Hepatocyte (in vitro differentiated cells): ENCODE measurements around the gene DAB2IP. TPM values are rescaled to one million over a fixed set of nuclear protein-coding genes. Genes with fewer than 3 reads are reported as not detected.

Experiments
- DNase-seq: peaks from one replicate; pipeline ENCODE4 v3.0.0-alpha.2; 2016; ENCODE audit warnings: low spot score
- H2AFZ ChIP-seq: fragments of 200-600 bp; sonication (generic); 2 replicates; pipeline ENCODE4 v1.6.0; 2016; ENCODE audit warnings: antibody characterized with exemption, mild to moderate bottlenecking
- H3K27ac ChIP-seq: fragments of 200-600 bp; sonication (generic); 2 replicates; pipeline ENCODE4 v1.5.1; 2016; ENCODE audit warnings: mild to moderate bottlenecking
- H3K27me3 ChIP-seq: fragments of 200-600 bp; sonication (generic); 2 replicates; pipeline ENCODE4 v1.6.1; 2016
- H3K36me3 ChIP-seq: fragments of 200-600 bp; sonication (generic); replicated peaks from 2 replicates; pipeline ENCODE4 v1.5.1; 2016; ENCODE audit warnings: low read depth; ENCODE audit not compliant: insufficient read depth
- H3K4me1 ChIP-seq: fragments of 200-600 bp; sonication (generic); 2 replicates; pipeline ENCODE4 v1.5.1; 2016; ENCODE audit warnings: mild to moderate bottlenecking, moderate library complexity; ENCODE audit not compliant: insufficient read depth
- H3K4me2 ChIP-seq: fragments of 200-600 bp; sonication (generic); 2 replicates; pipeline ENCODE4 v1.6.0; 2016
- H3K4me3 ChIP-seq: fragments of 200-600 bp; sonication (generic); 2 replicates; pipeline ENCODE4 v1.5.1; 2016; ENCODE audit warnings: mild to moderate bottlenecking
- H3K79me2 ChIP-seq: fragments of 200-600 bp; sonication (generic); 2 replicates; pipeline ENCODE4 v1.6.0; 2017; ENCODE audit warnings: mild to moderate bottlenecking
- H3K9me2 ChIP-seq: fragments of 200-600 bp; sonication (generic); replicated peaks from 2 replicates; pipeline ENCODE4 v1.6.0; 2017; ENCODE audit warnings: mild to moderate bottlenecking; ENCODE audit not compliant: insufficient read depth
- H3K9me3 ChIP-seq: fragments of 200-600 bp; sonication (generic); 2 replicates; pipeline ENCODE4 v1.5.1; 2016; ENCODE audit warnings: low read depth, mild to moderate bottlenecking
- H4K20me1 ChIP-seq: fragments of 200-600 bp; sonication (generic); 2 replicates; pipeline ENCODE4 v1.6.0; 2016; ENCODE audit warnings: mild to moderate bottlenecking; ENCODE audit not compliant: insufficient read depth, poor library complexity, severe bottlenecking
- EZH2 ChIP-seq: fragments of 200-600 bp; sonication (generic); IDR thresholded peaks from 2 replicates; pipeline ENCODE4 v1.6.1; 2016; ENCODE audit warnings: antibody characterized with exemption, mild to moderate bottlenecking, borderline replicate concordance
- EZH2phosphoT487 ChIP-seq: fragments of 200-600 bp; sonication (generic); IDR thresholded peaks from one replicate; pipeline ENCODE4 v1.6.1; 2018; ENCODE audit warnings: antibody characterized with exemption, mild to moderate bottlenecking, low read depth, moderate library complexity; ENCODE audit not compliant: unreplicated experiment, severe bottlenecking
- WGBS: methylation state at CpG from one replicate; pipeline ENCODE4 v1.1.6; 2016; ENCODE audit warnings: low lambda C conversion rate; ENCODE audit errors: missing lambda C conversion rate; 5-methylcytosine and 5-hydroxymethylcytosine counted together
- polyA plus RNA-seq: library from polyadenylated mRNA; unstranded; fragments of >200 nt; fragmentation: Nextera tagmentation; extraction: Ambion mirVana; gene quantifications from 2 replicates; pipeline ENCODE4 v1.2.1, GENCODE V29; 2016
- total RNA-seq: library from RNA; depleted of rRNA; stranded (reverse); fragments of >200 nt; gene quantifications from 2 replicates; pipeline ENCODE4 v1.2.3, GENCODE V29; 2014
- TF ChIP-seq, protein P1 (sequence below): fragments of 200-600 bp; sonication (generic); IDR thresholded peaks from 2 replicates; pipeline ENCODE4 v1.5.1; 2016; ENCODE audit warnings: antibody characterized with exemption, mild to moderate bottlenecking; ENCODE audit not compliant: poor library complexity

DAB2IP gene
- total and polyA plus RNA-seq, 2 experiments from 2014 or later = 11.6 to 31.0 TPM

DNA sequence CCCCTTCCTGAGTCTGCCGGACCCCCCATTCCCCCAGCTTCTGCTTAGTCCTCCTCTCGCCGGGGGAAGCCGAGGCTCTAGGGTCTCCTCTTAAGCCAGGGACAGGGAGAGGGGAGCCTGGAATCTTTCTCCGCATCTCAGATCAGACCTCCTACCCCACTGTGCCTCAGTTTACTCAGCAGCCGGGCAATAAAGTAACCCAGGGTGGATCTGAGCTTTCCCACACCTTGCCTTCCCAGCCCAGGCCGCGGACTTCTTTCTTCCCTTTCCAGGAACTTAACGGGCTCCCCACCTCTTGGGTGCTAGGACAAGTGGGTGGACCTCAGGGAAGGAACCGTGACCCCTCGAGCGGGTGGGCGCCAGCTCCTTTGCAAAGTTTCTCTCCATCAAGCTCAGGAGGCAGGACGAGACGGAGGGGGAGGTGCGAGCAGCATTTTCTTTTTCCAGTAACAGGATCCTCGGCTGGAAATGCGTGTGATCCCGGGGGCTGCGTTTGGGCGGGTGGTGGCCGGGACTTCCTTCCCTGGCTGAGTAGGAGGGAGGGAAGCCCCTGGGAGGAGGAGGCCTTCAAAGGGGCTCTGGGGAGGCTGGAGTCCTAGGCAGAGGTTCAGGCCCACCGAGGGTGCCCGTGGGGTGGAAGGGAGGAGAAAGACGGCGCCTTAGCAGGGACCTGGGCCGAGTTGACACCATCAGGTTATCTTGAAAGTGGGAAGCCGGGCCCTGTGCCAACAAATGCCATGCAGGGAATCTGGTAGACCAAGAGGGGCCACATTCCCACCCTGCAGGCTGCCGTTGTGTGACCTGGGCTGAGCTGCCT is 795 bp downstream of the DAB2IP start:
- DNase-seq = peak; percentile 52
- Histone ChIP-seq H3K4me3 (peak overlapping the region; percentile 71), H4K20me1 (peaks cover 22% of the 10 kb centered on the region), H3K79me2 (peaks cover 51% of the 10 kb centered on the region), H3K27ac (peak overlapping the region; percentile 91), H3K9me2 (no peaks in the 10 kb centered on the region), H3K9me3 (no peaks in the 10 kb centered on the region), H3K4me1 (peaks cover 33% of the 10 kb centered on the region), H3K36me3 (no peaks in the 10 kb centered on the region), H3K27me3 (no peaks in the 10 kb centered on the region), H3K4me2 (peak overlapping the region; percentile 81), H2AFZ (peak overlapping the region; percentile 9)
- 2% methylated on average over 27 of the region's 29 CpGs for WGBS
- TF ChIP-seq EZH2phosphoT487 = no peak
- TF ChIP-seq, protein P1, sequence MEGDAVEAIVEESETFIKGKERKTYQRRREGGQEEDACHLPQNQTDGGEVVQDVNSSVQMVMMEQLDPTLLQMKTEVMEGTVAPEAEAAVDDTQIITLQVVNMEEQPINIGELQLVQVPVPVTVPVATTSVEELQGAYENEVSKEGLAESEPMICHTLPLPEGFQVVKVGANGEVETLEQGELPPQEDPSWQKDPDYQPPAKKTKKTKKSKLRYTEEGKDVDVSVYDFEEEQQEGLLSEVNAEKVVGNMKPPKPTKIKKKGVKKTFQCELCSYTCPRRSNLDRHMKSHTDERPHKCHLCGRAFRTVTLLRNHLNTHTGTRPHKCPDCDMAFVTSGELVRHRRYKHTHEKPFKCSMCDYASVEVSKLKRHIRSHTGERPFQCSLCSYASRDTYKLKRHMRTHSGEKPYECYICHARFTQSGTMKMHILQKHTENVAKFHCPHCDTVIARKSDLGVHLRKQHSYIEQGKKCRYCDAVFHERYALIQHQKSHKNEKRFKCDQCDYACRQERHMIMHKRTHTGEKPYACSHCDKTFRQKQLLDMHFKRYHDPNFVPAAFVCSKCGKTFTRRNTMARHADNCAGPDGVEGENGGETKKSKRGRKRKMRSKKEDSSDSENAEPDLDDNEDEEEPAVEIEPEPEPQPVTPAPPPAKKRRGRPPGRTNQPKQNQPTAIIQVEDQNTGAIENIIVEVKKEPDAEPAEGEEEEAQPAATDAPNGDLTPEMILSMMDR = no peak
- no peak for TF ChIP-seq EZH2

- peak overlapping the region; percentile 81 for H3K4me2 ChIP-seq
- H3K4me3 ChIP-seq = peak overlapping the region; percentile 71
- H3K79me2 ChIP-seq = peaks cover 57% of the 10 kb centered on the region
- no peak for DNase-seq
- H3K4me1 ChIP-seq = peaks cover 33% of the 10 kb centered on the region
- no peaks in the 10 kb centered on the region for H3K9me3 ChIP-seq
- no peaks in the 10 kb centered on the region for H3K27me3 ChIP-seq
- WGBS = 24% methylated on average over 2 of the region's 2 CpGs
- TF ChIP-seq, protein P1 = no peak
- no peak for TF ChIP-seq EZH2phosphoT487
- TF ChIP-seq EZH2 = no peak
- H2AFZ ChIP-seq = no peak overlapping the region
- H3K9me2 ChIP-seq = no peaks in the 10 kb centered on the region
- H4K20me1 ChIP-seq = peaks cover 26% of the 10 kb centered on the region
- peak overlapping the region; percentile 91 for H3K27ac ChIP-seq
- no peaks in the 10 kb centered on the region for H3K36me3 ChIP-seq
Observed at GRCh38 chr9:121652838-121653231, 1.4 kb downstream of the DAB2IP start.

DNA sequence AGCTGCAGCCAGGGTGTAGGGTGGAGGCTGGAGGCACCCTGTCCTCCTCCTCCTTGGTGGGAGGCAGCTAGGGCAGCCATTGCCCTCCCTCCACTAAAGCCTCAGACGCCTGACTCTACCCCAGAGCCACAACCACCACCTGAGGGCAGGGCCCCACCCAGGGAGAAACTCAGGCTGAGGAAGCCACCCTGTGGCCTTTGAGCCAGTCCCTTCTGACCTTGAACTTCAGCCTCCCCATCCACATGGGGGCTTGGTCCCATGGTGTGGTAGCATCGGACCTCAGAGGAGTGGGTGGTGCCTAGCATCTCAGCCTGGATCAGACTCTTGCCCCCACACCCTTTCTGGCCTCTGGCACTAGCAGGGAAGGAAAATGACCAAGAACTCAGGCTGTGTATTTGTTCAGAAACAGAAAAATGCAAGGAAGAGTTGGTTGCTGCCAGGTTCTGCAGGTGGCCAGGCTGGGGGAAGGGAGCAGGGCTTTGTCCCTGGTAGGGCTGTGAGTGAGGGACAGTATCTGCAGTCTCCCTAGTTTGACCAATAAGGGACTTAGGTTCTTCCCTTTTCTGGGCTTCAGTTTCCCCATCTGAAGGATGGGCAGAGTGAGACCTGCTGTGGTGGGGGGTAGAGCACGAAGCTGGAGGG is 3.2 kb downstream of the DAB2IP start:
- 82% methylated on average over 3 of the region's 3 CpGs for WGBS
- Histone ChIP-seq H3K9me2 (no peaks in the 10 kb centered on the region), H3K27me3 (no peaks in the 10 kb centered on the region), H3K4me2 (no peak overlapping the region), H3K79me2 (peaks cover 72% of the 10 kb centered on the region), H2AFZ (no peak overlapping the region), H3K36me3 (no peaks in the 10 kb centered on the region), H3K4me3 (no peak overlapping the region), H3K9me3 (no peaks in the 10 kb centered on the region), H3K27ac (no peak overlapping the region), H3K4me1 (peaks cover 24% of the 10 kb centered on the region), H4K20me1 (peaks cover 34% of the 10 kb centered on the region)
- TF ChIP-seq, protein P1 = no peak
- TF ChIP-seq EZH2 = no peak
- no peak for TF ChIP-seq EZH2phosphoT487
- no peak for DNase-seq
